Measurements from ENCODE around the gene TNRC18. TPM values are rescaled to one million over a fixed set of nuclear protein-coding genes. Genes with fewer than 3 reads are reported as not detected.

Gene TNRC18
- polyA plus RNA-seq, 1 donor from 2014 or later: 23.6 TPM

DNA sequence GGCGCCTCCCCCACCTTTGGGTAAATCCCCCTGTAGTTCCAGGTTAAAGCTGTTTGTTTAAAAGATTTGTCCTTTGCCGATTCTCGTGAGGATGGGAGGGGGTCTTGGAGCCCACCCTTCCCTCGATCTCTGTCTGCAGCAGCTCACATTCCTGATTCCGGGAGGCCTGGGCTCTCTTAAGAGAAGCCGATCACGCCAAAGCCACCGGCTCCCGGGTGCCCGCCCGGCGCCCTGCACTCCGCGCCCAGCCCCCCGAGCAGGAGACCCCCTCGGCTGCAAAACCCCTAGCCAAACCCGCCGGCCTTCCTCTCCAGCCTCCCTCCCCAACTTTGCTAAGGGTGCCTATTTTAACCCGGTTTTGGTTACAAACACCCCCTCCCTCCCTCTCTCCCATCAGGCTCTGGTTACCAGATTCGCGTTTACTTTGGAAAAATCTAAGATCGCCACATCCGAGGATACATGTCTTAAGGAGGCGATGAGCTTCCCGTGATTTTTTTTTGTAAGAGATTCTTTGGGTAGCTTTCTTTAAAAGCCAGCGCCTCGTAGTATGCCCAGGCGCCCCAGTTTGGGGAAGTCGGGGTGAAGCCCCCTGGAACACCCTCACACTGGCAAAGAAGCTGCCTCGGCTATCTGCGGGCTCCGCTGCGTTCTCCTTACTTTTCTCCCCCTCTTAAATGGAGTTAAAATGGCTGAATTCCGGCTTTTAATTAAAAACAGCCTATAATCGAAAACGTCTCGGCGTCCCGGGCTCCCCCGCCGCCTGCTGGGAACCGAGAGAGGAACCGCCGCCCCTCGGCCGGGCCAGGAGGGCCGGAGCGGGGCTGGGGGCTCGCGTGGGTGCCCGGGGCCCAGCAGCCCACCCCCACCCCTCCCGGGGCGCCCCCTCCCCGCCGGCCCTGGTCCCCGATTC, 983 bp downstream of the TNRC18 start:
- H2AFZ ChIP-seq (ENCODE audit: low read depth, low read length): no peak overlapping the region
- peak overlapping the region; percentile 99 for H3K27ac ChIP-seq (ENCODE audit: low read length)
- no peaks in the 10 kb centered on the region for H3K27me3 ChIP-seq (ENCODE audit: insufficient read depth, low read depth, low read length)
- peak; percentile 3 for TF ChIP-seq POLR2AphosphoS5 (IDR thresholded peaks at IDR 0.05)
- TF ChIP-seq TAF1 (IDR thresholded peaks at IDR 0.05; ENCODE audit: low read depth): peak; percentile 73
- no peak for TF ChIP-seq EP300 (conservative IDR thresholded peaks at IDR 0.05; ENCODE audit: poor library complexity, severe bottlenecking)
- TF ChIP-seq, protein P1, sequence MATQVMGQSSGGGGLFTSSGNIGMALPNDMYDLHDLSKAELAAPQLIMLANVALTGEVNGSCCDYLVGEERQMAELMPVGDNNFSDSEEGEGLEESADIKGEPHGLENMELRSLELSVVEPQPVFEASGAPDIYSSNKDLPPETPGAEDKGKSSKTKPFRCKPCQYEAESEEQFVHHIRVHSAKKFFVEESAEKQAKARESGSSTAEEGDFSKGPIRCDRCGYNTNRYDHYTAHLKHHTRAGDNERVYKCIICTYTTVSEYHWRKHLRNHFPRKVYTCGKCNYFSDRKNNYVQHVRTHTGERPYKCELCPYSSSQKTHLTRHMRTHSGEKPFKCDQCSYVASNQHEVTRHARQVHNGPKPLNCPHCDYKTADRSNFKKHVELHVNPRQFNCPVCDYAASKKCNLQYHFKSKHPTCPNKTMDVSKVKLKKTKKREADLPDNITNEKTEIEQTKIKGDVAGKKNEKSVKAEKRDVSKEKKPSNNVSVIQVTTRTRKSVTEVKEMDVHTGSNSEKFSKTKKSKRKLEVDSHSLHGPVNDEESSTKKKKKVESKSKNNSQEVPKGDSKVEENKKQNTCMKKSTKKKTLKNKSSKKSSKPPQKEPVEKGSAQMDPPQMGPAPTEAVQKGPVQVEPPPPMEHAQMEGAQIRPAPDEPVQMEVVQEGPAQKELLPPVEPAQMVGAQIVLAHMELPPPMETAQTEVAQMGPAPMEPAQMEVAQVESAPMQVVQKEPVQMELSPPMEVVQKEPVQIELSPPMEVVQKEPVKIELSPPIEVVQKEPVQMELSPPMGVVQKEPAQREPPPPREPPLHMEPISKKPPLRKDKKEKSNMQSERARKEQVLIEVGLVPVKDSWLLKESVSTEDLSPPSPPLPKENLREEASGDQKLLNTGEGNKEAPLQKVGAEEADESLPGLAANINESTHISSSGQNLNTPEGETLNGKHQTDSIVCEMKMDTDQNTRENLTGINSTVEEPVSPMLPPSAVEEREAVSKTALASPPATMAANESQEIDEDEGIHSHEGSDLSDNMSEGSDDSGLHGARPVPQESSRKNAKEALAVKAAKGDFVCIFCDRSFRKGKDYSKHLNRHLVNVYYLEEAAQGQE (IDR thresholded peaks at IDR 0.05; ENCODE audit: borderline replicate concordance): peak; percentile 49
- H3K36me3 ChIP-seq (ENCODE audit: insufficient read depth, low read length): no peaks in the 10 kb centered on the region
- H3K4me2 ChIP-seq (ENCODE audit: low read length): peak overlapping the region; percentile 30
- peak overlapping the region; percentile 80 for H3K4me3 ChIP-seq (ENCODE audit: low read length)
- H3F3A ChIP-seq (ENCODE audit: insufficient read depth, low read length, poor library complexity, severe bottlenecking): peaks cover 3% of the 10 kb centered on the region
- no peaks in the 10 kb centered on the region for H3K9me3 ChIP-seq (ENCODE audit: low read length)
- H3K79me2 ChIP-seq (replicated peaks; ENCODE audit: insufficient read depth, low read length): peaks cover 90% of the 10 kb centered on the region
- no peaks in the 10 kb centered on the region for H3K9me2 ChIP-seq (ENCODE audit: insufficient read depth, low read length)
- peaks cover 6% of the 10 kb centered on the region for H4K20me1 ChIP-seq (ENCODE audit: insufficient read depth)
- peak overlapping the region; percentile 99 for H3K9ac ChIP-seq (ENCODE audit: low read length)

DNA sequence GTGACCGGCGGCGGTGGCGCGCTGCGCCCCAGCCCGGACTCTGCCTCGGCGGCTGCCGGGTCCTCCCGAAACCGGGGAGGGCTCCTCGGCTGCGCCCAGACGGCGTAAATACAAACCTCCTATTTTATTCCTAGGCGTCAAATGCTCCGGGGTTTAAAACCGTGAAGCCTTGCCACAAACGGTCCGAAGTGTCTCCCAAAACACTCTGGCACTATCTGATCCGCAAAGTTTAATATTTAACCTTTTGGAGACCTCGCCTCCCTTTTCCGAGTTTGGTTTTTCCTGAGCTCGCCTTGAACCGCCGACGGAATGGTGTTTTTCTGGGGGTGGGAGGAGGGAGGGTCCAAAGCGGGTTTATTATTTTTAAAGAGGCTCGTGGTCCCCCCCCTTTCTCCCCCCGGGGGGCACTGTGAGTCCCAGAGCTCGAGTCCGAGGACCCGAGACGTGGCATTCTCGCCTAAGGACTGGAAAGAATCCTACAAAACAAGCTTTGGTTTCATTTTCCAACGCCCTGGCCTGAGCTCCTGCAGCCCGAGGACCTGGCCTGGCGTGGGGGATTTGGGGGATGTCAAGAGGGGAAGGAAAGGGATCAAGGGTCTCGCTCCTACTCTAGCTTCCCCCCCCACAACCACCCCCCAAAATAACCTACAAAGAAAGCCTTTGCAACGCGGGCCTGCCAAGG, 1.8 kb downstream of the TNRC18 start:
- H3K9me2 ChIP-seq (ENCODE audit: insufficient read depth, low read length): no peaks in the 10 kb centered on the region
- peak overlapping the region; percentile 99 for H3K27ac ChIP-seq (ENCODE audit: low read length)
- peaks cover 6% of the 10 kb centered on the region for H4K20me1 ChIP-seq (ENCODE audit: insufficient read depth)
- H3K4me3 ChIP-seq (ENCODE audit: low read length): peak overlapping the region; percentile 80
- TF ChIP-seq POLR2AphosphoS5 (IDR thresholded peaks at IDR 0.05) (peak; percentile 30), EZH2 (IDR thresholded peaks at IDR 0.05; ENCODE audit: borderline replicate concordance, insufficient read depth, low read length, poor library complexity, severe bottlenecking) (no peak), TAF1 (IDR thresholded peaks at IDR 0.05; ENCODE audit: low read depth) (peak; percentile 51), EP300 (conservative IDR thresholded peaks at IDR 0.05; ENCODE audit: poor library complexity, severe bottlenecking) (no peak), RAD21 (conservative IDR thresholded peaks at IDR 0.05) (no peak), MXI1 (conservative IDR thresholded peaks at IDR 0.05; ENCODE audit: poor library complexity, severe bottlenecking) (no peak), SMC3 (conservative IDR thresholded peaks at IDR 0.05; ENCODE audit: poor library complexity) (no peak)
- TF ChIP-seq, protein P2, sequence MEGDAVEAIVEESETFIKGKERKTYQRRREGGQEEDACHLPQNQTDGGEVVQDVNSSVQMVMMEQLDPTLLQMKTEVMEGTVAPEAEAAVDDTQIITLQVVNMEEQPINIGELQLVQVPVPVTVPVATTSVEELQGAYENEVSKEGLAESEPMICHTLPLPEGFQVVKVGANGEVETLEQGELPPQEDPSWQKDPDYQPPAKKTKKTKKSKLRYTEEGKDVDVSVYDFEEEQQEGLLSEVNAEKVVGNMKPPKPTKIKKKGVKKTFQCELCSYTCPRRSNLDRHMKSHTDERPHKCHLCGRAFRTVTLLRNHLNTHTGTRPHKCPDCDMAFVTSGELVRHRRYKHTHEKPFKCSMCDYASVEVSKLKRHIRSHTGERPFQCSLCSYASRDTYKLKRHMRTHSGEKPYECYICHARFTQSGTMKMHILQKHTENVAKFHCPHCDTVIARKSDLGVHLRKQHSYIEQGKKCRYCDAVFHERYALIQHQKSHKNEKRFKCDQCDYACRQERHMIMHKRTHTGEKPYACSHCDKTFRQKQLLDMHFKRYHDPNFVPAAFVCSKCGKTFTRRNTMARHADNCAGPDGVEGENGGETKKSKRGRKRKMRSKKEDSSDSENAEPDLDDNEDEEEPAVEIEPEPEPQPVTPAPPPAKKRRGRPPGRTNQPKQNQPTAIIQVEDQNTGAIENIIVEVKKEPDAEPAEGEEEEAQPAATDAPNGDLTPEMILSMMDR (IDR thresholded peaks at IDR 0.05; ENCODE audit: poor library complexity, severe bottlenecking): no peak
- TF ChIP-seq, protein P1 (IDR thresholded peaks at IDR 0.05; ENCODE audit: borderline replicate concordance): peak; percentile 77
- H3K27me3 ChIP-seq (ENCODE audit: insufficient read depth, low read depth, low read length): no peaks in the 10 kb centered on the region
- H3K79me2 ChIP-seq (replicated peaks; ENCODE audit: insufficient read depth, low read length): peaks cover 90% of the 10 kb centered on the region
- peak overlapping the region; percentile 99 for H3K9ac ChIP-seq (ENCODE audit: low read length)
- H2AFZ ChIP-seq (ENCODE audit: low read depth, low read length): no peak overlapping the region
- peak overlapping the region; percentile 30 for H3K4me2 ChIP-seq (ENCODE audit: low read length)
- H3K9me3 ChIP-seq (ENCODE audit: low read length): no peaks in the 10 kb centered on the region
- H3F3A ChIP-seq (ENCODE audit: insufficient read depth, low read length, poor library complexity, severe bottlenecking): peaks cover 3% of the 10 kb centered on the region
- H3K36me3 ChIP-seq (ENCODE audit: insufficient read depth, low read length): no peaks in the 10 kb centered on the region
